ENCODE results near the gene C5orf52. TPM values are rescaled to one million over a fixed set of nuclear protein-coding genes. Genes with fewer than 3 reads are reported as not detected.

C5orf52 gene
- polyA plus RNA-seq, 2 of the 4 experiments (the other 2 are of a cell fraction) = not detected

DNA sequence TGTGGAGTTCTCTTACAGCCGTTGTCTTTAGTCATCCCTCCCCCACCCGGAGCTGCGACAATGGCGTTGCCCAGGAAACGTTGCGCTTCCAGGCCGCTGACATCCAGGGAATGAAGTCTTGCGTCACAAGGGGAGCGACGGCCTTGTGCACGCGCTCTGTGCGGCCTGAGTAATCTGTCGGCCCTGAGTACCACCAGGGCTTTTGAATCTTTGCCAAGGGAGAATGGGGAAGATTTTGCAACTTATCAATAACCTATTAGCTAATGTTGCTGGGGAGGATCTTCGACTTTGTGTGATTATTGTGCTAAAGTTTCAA lies 19.0 kb upstream of the C5orf52 start, which contains the start of gene SOX30:
SOX30 (minus strand) TSS at position 62 of the 316 bp plus-strand sequence. CDS start 360 bp downstream, outside the sequence.
- ATAC-seq = no peak
- H3K4me1 ChIP-seq = no peaks in the 10 kb centered on the region
- ChIA-PET POLR2A (no interaction called here), CTCF (interaction anchor here (1.2 kb wide), 1 partner anchor 67 kb away, joined by 4 read pairs; no protein-coding TSS in a partner anchor)
- no peak within 1 kb of the TSS for H3K27ac ChIP-seq
- no peak within 1 kb of the TSS for H3K4me2 ChIP-seq
- TF ChIP-seq EHMT2 (IDR thresholded peaks at IDR 0.05; ENCODE audit: low read depth) = no peak
- no peak for TF ChIP-seq CHD4 (IDR thresholded peaks at IDR 0.05; ENCODE audit: borderline replicate concordance)
- TF ChIP-seq HMGXB4 (CRISPR knock-in tag; IDR thresholded peaks at IDR 0.05; ENCODE audit: borderline replicate concordance) = no peak
- no peak for TF ChIP-seq TP53 (CRISPR knock-in tag; IDR thresholded peaks at IDR 0.05)
- TF ChIP-seq RAD21 (conservative IDR thresholded peaks at IDR 0.05 in 1 of 2, IDR thresholded peaks at IDR 0.05 in 1 of 2) = no peak
- TF ChIP-seq HOXA7 (CRISPR knock-in tag; IDR thresholded peaks at IDR 0.05) = no peak
- no peak for TF ChIP-seq ZFP36 (IDR thresholded peaks at IDR 0.05; ENCODE audit: borderline replicate concordance, partially characterized antibody)
- no peak for TF ChIP-seq MAZ (IDR thresholded peaks at IDR 0.05; ENCODE audit: borderline replicate concordance, low read depth, low read length)
- TF ChIP-seq PHF8 (IDR thresholded peaks at IDR 0.05; ENCODE audit: borderline replicate concordance, low read depth) = no peak
- no peak for TF ChIP-seq NFE2L2 (conservative IDR thresholded peaks at IDR 0.05; ENCODE audit: low read length)
- WGBS (ENCODE audit: missing lambda C conversion rate) = 83% methylated on average over 15 of the region's 15 CpGs
- H3K9me3 ChIP-seq = peaks cover 19% of the 10 kb centered on the region; the same call in 2 of the 3 replicates
- no peak for FAIRE-seq
- H3K4me3 ChIP-seq = no peak within 1 kb of the TSS
- DNase-seq (ENCODE audit: low read depth in 1 of 2, low spot score in 1 of 2) = no peak

- no peak for ATAC-seq
- POLR2A ChIA-PET = no interaction called here
- Histone ChIP-seq H3K4me3 (no peak overlapping the region), H3K4me1 (no peaks in the 10 kb centered on the region), H3K27ac (no peak overlapping the region), H3K4me2 (no peak overlapping the region), H3K9me3 (peaks cover 20% of the 10 kb centered on the region; the same call in 2 of the 3 replicates)
- CTCF ChIA-PET = interaction anchor here (0.8 kb wide), 1 partner anchor 13 kb away, joined by 4 read pairs; no protein-coding TSS in a partner anchor
- 16% methylated on average over 2 of the region's 2 CpGs for WGBS (ENCODE audit: missing lambda C conversion rate)
- TF ChIP-seq POLR2AphosphoS2 (conservative IDR thresholded peaks at IDR 0.05; ENCODE audit: low read length) (no peak), EHF (CRISPR knock-in tag; IDR thresholded peaks at IDR 0.05) (no peak), GATA3 (IDR thresholded peaks at IDR 0.05; ENCODE audit: borderline replicate concordance) (no peak), EP300 (IDR thresholded peaks at IDR 0.05) (no peak), HOXB5 (CRISPR knock-in tag; IDR thresholded peaks at IDR 0.05) (no peak), CEBPB (IDR thresholded peaks at IDR 0.05) (no peak), HEYL (CRISPR knock-in tag; IDR thresholded peaks at IDR 0.05) (no peak), RCOR1 (IDR thresholded peaks at IDR 0.05; ENCODE audit: low read depth, low read length) (no peak)
- FAIRE-seq = peak; percentile 18
- DNase-seq (ENCODE audit: low read depth in 1 of 2, low spot score in 1 of 2) = no peak
Observed at GRCh38 chr5:157657516-157657915, 13.8 kb upstream of the C5orf52 start.

- Histone ChIP-seq H3K27ac (no peak overlapping the region), H3K4me3 (no peak overlapping the region), H3K4me2 (no peak overlapping the region), H3K9me3 (peaks cover 9% of the 10 kb centered on the region; the same call in 2 of the 3 replicates), H3K4me1 (no peaks in the 10 kb centered on the region)
- ATAC-seq = no peak
- POLR2A ChIA-PET = no interaction called here
- TF ChIP-seq ZNF302 (CRISPR knock-in tag; IDR thresholded peaks at IDR 0.05) = no peak
- no peak for TF ChIP-seq NPAS2 (CRISPR knock-in tag; IDR thresholded peaks at IDR 0.05; ENCODE audit: borderline replicate concordance)
- TF ChIP-seq KDM1A (IDR thresholded peaks at IDR 0.05; ENCODE audit: low read depth) = no peak
- no peak for FAIRE-seq
- WGBS (ENCODE audit: missing lambda C conversion rate) = 10% methylated on average over 1 of the region's 1 CpG
- DNase-seq (ENCODE audit: low read depth in 1 of 2, low spot score in 1 of 2) = no peak
- CTCF ChIA-PET = interaction anchor here (1.6 to 1.7 kb wide), 2 partner anchors 84 to 331 kb away, joined by 4 read pairs; partner anchors contain the start of gene LSM11
Observed at GRCh38 chr5:157658893-157659292, 12.4 kb upstream of the C5orf52 start.

All from A549 (cell line).